ENCODE measurements around the gene BLMH. TPM values are rescaled to one million over a fixed set of nuclear protein-coding genes. Genes with fewer than 3 reads are reported as not detected.
A peak's percentile ranks its signal among the peaks of the same experiment; 100 is the strongest.
"Not testable (repeated sequence)": the region's sequence is repeated elsewhere in the genome, so short reads cannot be mapped to it uniquely, and the experiment has no call there.

BLMH gene
- total RNA-seq, 1 experiment from 2014 or later = 25.0 TPM

DNA sequence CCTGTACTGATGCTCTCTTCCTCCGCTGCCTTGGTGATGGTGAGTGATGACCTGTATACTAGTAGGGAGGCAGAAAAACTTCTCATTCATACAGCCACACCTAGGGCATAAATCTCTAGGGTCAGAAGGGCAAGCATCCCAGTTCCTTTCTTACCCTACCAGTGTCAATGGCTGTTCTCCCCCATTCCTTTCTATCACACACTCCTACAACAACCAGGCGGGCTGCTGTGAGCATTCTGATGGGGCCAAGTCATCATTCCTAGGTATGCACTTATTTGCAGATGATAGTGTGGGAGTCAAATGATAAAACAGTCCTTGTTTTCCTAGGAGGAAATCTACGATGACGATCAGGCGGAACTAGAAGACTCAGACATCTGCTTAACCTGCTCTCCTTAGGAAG is 42.3 kb downstream of the BLMH start:
- no peak for DNase-seq (ENCODE audit: low read depth)

DNA sequence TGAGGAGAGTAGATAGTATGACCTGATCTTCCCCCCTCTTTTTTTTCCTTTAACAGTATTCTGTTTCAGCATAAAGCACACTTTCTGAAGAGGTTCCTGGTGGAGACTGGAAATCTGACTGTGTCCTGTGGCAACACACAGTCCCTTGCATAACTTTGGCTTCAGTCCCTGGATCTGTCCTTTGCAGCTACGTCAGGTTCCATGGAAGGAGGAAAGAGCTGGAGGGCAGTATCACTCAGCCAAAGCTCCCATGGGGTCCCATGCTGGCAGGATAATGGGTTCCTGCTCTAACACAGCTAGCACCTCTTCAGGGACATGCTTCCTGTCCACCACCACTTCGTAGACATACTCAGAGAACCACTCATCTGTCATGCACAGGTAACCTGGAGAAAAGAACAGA is 43.0 kb downstream of the BLMH start:
- no peak for DNase-seq (ENCODE audit: low read depth)

DNA sequence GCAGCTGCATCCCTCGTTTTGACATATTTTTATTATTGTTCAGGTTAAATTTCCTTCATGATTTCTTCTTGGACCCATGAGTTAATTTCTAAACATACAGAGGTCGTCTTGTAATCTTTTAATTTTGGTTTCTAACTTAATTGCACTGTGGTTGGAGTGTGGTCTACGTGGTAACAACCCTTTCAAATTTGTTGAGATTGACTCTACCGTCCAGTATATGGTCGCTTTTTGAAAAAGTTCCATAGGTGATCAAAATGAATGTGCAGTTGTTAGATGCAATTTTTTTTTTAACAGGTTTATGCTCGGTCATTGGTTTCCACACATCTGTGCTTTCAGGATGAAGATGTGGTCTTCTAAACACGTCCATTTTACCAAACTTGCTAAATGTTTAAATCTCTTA is 45.3 kb downstream of the BLMH start:
- DNase-seq (ENCODE audit: low read depth) = no peak

DNA sequence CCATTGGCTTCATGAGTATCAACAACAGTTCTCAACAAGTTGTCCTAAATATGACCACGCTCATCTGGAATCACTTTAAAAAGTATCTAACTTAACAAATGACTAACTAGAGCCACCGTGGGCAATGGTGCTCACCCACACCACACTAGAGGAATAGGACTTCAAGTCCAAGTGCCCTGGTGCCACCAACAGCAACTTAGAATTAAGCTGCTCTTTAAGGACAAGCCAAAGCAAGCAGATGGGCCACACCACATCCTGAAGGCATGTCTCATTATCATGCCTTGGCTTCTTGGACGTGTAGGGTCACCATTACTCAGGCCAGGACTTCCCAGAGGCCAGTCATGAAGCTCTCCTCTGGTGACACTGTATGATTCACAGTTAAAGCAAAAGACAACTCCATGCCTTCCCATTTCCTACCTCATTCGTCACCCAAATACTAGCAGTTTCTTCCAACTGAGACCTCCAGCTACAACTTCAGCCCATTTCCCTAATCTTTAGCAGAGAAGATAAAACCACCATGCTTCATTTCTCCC is 46.8 kb downstream of the BLMH start:
- DNase-seq (ENCODE audit: low read depth) = peak; percentile 81

DNA sequence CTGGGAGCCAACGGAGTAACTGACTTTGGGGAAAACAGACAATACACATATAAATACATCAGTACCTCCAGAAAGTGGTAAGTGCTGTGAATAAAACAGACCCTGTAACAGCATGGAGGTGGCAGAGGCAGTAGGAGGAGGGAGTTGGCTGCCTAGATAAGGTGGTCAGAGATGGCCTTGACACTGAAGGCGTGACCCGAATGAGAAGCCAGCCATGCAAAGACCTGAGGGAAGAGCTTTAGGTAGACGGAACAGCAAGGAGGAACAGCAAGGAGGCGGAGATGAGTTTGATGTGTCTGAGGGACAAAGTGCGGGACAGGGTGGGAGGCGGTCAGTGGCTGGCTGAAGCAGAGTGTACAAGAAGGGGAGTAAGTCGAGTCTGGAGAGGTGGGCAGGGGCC is 48.2 kb downstream of the BLMH start:
- no peak for DNase-seq (ENCODE audit: low read depth)

DNA sequence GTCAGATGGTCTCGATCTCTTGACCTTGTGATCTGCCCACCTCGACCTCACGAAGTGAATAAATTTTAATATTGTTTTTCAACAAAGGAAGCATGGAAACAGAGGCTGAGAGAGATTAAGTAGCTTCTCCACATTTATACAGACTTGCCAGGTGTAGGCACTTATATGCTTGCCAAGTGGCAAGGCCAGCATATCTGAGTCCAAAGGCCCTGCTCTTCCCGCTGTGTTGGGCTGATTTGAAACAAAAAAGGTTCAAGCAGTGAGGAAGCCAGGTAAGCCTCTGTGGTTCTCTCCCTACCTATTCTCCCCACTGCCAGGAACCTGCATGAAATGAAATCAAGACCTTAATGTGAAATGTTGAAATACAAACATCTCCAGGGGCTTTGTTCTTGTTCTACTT is 48.7 kb downstream of the BLMH start:
- no peak for DNase-seq (ENCODE audit: low read depth)

DNA sequence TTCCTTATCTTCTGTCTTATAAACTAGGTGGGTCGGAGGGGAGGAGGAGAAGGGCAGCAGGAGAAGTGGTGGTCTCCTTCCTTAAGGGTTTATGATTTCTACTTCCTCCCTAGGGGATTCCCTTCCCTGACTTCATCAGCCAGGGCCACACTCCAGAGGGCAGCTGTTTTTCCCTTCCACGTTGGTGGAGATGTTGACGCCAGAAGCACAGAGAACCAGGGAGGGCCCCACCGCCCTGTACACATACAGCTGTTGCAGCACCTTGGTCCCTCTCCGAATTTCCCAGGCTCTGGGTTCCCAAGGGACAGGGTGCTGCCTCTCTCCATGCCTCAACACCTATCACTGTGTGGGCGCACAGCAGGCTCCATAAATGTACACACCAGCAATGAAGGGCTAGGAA is 50.7 kb downstream of the BLMH start:
- no peak for DNase-seq (ENCODE audit: low read depth)

DNA sequence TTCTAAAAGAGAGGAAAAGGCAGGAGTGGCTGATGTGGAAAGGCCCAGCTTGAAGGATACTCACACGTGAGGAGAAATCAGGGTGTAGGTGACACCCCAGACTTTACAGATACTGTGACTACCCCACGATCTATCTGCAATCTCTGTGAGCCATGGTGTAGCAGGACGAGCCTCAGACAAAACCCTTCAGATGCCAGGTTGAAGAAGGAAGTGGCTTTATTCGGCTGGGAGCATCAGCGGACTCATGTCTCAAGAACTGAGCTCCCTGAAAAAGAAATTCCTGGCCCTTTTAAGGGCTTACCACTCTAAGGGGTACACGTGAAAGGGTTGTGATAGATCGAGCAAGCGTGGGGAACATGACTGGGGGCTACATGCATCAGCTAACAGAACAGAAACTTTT is 51.6 kb downstream of the BLMH start:
- no peak for DNase-seq (ENCODE audit: low read depth)

DNA sequence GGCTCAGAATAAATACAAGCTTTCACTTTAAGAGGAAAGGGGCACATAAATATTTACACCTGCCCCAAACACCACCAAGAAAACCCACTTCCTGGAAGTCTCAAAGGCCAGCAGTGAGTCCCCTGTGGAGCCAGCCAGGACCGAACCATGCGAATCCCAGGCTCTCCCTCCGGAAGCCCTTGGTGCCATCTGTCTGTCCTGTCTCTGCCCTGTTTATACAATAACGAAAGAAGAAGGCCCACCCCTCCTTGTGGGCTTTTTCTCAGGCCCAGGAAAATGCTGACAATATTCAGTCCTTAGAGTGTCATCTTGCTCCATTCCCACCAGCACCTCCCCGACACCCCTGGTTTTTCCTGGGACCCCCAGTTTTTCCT is 52.7 kb downstream of the BLMH start:
- no peak for DNase-seq (ENCODE audit: low read depth)

DNA sequence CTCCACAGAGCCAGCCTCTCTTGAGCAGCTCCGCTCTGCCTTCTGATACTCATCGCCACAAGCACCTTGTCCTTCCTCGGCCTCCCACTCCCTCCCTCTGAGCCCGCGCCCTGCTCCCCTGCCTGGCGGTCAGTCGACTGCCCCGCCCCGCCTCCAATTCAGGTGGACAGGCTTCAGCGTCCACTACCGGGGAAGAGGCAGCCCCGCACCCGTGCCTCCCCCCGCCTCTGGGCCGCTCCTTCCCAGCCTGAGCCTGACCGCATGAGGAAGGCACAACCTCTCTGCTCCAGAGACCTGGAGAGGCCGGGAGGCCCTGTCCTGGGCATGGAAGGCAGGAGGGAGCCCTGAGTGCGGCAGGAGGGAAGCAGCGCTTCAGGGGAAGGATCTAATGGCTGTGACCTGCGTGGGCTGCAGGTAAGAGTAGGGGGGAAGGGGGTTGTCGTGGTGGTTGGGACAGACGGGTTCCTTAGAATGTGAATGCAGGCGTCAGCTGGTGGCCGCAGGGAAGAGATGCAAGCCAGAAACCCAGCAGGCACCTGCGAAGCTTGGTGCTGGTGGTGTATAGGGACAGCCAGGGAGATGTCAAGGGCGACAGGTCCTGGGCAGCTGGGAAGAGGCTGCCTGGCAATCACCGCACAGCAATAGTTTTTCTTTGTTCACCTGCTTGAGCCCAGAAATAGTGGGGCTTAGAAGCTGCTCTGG is 53.2 kb downstream of the BLMH start:
- DNase-seq (ENCODE audit: low read depth) = no peak

DNA sequence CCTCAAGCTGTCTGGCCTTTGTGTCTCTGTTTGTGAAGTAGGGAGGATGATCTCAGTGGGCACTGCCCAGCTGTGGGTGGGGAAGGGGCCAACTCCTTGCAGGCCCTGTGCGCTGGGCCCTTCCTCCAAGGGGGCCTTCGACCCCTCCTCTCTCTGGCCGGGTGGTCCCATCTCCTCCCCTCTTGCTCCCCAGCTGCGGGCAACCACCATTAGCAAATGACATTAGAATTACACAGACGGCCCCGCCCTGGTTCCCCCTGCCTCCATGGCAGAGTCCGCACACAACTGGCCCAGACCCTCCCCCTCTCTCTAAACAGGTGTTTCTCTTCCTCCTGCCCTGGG is 53.8 kb downstream of the BLMH start:
- no peak for DNase-seq (ENCODE audit: low read depth)

DNA sequence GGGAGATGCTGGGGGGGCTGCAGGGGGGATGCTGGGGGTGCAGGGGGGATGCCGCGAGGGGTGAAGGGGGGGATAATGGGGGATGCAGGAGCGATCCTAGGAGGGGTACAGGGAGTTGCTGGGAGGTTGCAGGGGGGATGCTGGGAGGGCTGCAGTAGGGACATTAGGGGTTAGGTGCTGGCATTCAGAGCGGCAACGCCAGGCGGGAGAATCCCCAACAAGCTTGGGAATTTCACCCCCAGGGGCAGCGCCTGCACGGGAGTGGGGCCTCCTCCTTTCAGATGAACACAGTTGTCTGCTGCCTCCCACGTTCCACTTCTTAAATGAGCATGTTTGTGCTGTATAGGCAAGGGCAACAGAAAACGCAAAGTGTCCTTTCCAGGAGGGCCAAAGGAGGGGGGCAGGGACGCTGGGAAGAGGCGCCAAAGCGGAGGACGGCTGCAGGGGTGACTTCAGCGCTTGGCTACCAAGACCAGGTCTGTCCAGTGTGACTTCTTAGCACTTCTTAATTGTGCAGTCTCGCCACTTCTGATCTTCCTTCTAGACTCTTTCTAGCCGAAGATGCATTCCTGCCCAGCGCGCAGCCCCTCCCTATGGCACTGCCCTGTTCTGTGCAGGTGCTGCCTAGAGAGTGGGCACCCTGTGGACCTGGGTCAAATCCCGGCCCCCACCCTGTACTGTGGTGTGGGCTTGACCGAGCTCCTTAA is 54.3 kb downstream of the BLMH start:
- no peak for DNase-seq (ENCODE audit: low read depth)

DNA sequence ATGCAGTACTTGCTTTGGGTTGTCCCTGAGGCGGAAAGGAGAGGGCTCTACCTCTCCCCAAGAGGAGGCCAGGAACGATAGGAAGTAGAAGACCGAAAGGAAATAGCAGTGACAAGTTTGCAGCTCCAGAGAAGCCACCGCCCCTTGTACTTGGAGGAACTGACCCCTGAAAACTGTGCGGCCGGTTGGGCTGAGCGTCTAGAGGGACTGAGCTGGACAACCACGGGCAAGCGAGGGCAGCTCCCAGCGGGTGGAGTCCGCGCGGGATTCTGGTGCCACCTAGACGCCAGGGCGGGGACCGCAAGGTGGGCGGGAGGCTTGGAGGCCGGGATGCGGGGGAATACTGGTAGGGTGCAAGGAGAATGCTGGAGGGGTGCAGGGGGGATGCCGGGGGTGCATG is 55.0 kb downstream of the BLMH start:
- DNase-seq (ENCODE audit: low read depth) = peak; percentile 44

DNA sequence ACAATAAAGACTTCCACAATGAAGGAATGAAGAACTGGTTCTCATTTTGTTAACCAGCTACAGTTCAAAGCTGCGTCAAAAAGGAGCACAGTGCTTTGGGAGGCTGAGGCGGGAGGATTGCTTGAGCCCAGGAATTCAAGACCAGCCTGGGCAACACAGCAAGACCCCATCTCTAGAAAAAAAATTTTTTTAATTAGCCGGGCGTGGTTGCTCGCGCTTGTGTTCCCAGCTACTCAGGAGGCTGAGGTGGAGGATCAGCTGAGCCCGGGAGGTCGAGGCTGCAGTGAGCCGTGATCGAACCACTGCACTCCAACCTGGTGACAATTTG is 55.5 kb downstream of the BLMH start:
- no peak for DNase-seq (ENCODE audit: low read depth)

DNA sequence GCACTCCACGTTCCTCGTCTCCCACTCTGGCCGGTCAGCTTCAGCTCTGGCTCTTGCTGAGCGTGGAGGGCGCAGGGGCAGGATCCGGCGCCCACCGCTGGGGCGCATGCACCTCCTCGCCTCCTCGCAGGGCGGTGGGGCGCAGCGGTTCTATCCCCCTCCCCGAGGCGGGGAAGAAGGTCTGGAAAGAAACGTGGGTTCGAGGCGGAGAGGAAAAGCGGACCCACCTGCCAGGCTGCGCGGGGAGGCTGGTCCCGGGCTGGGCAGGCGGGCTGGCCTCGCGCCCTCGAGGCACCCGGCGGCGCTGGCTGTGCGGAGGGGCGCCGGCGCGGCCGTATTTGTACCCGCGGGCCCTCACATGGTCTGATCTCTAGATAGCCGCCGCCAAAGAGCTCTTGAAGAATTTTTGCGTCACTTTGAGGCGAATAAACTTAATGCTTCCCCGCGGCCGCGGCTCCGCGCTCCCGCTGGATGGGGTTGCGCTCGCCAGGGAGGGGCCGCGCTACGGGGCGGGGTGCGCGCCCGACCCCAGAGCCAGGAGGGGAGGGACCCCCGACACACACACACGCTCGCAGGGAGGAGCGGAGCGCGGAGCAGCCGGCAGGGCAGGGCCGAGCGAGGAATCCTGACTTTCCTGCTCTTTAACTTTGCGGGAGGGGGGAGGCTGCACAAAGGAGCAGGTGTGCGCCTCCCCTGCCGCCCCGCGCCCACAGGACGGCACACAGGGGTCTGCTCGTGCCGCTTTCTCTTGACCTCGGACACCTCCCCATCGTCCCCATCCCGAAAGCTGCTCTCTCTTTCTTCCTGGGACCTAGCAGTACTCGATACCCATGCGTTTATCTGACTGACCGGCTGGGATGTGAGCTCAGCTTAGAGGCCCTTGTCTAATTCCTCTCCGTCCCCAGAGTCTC is 56.1 kb downstream of the BLMH start, which contains the start of gene SLC6A4:
TSS of gene SLC6A4 (minus strand) at position 312 of the 911 bp plus-strand sequence. CDS start 13,739 bp downstream, outside the sequence.
- DNase-seq (ENCODE audit: low read depth) = no peak

DNA sequence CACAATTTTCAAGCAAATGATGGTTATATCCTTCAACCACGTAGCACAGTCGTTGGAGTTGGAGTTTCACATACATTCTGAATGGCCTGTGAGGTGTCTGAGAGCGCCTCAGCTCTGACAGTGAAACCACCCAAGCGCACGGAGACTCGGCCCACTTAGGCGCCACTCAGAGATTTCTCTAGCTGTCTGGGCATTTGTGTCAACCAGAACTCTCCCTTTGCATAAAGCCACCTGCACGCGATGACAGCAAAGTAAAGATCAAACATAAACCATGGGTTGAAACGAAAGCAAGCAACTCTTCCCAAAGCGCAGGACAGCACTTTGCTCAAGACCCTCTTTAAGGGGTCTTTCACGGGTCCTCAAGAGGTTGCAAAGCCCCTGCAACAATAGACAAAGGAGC is 56.8 kb downstream of the BLMH start:
- no peak for DNase-seq (ENCODE audit: low read depth)

DNA sequence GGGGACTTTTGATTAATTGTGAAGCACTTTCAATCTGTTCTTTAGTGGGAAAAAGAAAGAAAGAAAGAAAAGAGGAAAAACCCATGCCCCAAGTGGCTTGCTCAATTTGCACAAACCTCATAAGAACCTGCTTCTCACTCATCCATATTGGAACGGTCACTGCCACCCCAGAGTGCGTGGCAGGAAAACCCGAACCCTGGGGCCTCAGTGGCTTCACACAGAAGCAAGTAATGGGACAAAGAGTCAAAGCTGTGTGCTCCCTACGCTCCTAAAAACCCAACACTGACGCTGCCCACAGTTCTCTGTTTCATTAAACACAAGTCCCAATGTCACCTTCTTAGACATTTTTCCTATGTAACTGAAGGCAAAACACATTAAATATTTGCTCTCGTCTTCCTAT is 57.4 kb downstream of the BLMH start:
- no peak for DNase-seq (ENCODE audit: low read depth)

DNA sequence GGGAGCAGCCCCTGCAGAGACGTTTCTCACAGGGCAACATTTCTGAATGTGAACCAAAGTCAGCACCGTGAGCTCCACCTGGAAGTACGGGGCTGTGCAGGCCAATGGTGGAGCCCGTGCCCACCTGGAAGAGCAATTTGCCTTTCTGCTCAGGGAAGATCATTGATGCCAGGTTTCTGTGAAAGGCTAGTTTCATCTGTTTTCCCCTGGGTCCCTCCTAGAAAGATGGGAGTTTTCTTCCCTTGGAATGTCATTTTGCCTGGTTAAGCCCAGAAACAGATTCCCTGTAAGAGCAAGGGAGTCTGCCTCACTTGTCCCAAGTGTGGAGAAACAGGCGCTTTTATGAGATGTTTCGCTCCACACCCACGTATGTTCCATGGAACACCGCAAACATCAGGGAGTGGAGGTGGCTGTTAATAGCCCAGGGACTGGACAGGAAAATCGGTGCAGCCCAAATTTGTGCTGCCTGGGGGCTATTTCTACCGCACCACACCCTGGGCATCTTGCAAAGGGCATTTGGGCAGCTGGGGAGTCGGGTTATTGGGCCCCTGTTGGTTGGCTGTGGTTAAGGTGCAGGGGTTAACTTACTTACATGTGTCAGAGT is 58.8 kb downstream of the BLMH start:
- DNase-seq (ENCODE audit: low read depth) = no peak

DNA sequence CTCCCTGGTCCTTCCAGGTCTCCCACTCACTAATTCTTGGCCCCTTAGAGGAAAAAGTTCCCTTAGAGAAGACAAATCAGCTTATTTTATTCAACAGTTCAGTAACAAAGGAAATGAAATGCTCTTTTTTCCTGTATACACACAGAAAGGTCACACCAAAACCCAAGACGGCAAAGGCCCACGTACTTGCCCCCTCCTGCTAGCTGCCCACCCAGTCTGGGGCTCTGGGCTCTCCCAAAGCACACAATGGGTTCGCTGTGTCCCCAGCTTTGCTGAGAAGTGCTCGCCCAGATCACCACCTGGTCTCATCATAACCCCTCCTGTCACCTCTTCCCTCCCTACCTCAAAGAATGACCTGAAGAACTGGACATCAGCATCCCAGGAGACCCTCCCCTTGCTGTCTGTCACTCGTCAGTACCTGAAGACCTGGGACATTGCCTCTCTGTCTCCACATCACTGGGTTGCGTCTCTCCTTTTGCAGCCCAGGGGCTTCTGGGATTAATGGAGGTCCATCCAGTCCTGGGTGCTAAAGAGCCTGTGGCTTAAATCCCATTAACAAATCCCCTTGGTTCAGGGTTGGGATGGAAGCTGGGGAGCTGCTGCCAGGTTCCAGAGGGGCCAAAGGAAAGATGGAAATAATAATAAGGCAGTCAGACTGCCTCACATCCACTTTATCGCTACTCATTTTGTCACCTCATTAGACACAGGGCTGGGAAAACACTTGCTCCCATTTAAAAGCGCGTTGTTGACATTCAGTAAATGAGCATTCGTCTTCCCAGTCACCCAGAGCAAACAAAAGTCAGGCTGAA is 59.5 kb downstream of the BLMH start:
- no peak for DNase-seq (ENCODE audit: low read depth)

DNA sequence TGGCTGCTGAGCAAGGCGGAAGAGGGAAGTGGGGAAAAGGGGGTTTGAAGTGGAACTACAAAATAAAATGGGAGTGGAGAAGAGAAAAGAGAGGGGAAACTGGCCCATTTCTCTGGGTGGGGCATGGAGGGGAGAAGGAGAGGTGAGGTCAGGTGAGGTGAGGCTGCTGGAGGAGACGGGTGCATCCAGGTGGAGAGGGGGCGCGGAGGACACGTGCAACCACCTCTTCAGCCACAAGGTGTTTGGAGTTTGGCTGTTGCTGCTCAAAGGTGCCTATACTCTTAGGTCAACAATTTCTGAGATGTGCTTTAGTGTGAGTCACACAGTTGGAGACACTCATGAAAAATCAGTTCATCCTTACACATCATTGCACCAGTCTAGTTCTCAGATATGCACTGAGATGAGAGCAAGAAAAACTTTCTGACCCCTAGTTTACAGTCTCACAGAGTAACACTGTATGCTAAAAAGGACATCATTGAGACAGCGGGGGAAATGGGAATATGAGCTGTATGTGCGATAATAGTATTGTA is 61.1 kb downstream of the BLMH start:
- no peak for DNase-seq (ENCODE audit: low read depth)

DNA sequence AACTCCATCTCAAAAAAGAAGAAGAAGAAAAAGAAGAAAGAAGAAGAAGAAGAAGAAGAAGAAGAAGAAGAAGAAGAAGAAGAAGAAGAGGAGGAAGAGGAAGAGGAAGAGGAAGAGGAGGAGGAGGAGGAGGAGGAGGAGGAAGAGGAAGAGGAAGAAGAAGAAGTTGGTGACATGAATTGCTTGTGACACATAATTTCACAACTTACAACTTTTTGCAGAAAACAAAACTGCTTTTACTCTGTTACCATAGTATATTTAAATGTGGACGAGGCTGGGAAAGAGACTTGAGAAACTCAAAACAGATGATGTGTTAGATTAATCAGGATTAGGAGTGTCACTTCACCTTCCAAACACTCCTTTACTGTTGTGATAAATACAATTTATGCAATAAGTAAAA is 61.7 kb downstream of the BLMH start:
- DNase-seq (ENCODE audit: low read depth) = not testable (repeated sequence)

Data from RPMI7951 (cell line).